ENCODE results near the gene PRKCA.

PRKCA gene

GRCh38 chr17:66747578-66748275, 445.3 kb downstream of the PRKCA start:
- TF ChIP-seq RAD21 (IDR thresholded peaks at IDR 0.05; ENCODE audit: low read depth): no peak
- TF ChIP-seq TAF1 (IDR thresholded peaks at IDR 0.05; ENCODE audit: low read depth): no peak
- no peak for TF ChIP-seq NFIC (IDR thresholded peaks at IDR 0.05)
- TF ChIP-seq USF1 (IDR thresholded peaks at IDR 0.05): no peak
- no peak for TF ChIP-seq CEBPB (IDR thresholded peaks at IDR 0.05)
- no peak for TF ChIP-seq YY1 (IDR thresholded peaks at IDR 0.05; ENCODE audit: low read depth)

- TF ChIP-seq TCF12 (IDR thresholded peaks at IDR 0.05; ENCODE audit: low read depth) (no peak), YY1 (IDR thresholded peaks at IDR 0.05; ENCODE audit: low read depth) (no peak), RAD21 (IDR thresholded peaks at IDR 0.05; ENCODE audit: low read depth) (no peak), CREB1 (IDR thresholded peaks at IDR 0.05; ENCODE audit: low read depth) (no peak), TEAD4 (IDR thresholded peaks at IDR 0.05) (no peak), USF1 (IDR thresholded peaks at IDR 0.05) (no peak), MAX (IDR thresholded peaks at IDR 0.05) (no peak), ZBTB7A (IDR thresholded peaks at IDR 0.05; ENCODE audit: low read depth) (no peak)
These were observed 446.2 kb downstream of the PRKCA start for GRCh38 chr17:66748578-66748977.

- TF ChIP-seq YY1 (IDR thresholded peaks at IDR 0.05; ENCODE audit: low read depth) (no peak), CEBPB (IDR thresholded peaks at IDR 0.05) (no peak), EGR1 (IDR thresholded peaks at IDR 0.05) (no peak)
These were observed 446.9 kb downstream of the PRKCA start for GRCh38 chr17:66749217-66749832.

- TF ChIP-seq TAF1 (IDR thresholded peaks at IDR 0.05; ENCODE audit: low read depth) (no peak), CEBPB (IDR thresholded peaks at IDR 0.05) (no peak), CREB1 (IDR thresholded peaks at IDR 0.05; ENCODE audit: low read depth) (no peak)
These were observed 447.7 kb downstream of the PRKCA start for GRCh38 chr17:66750116-66750515.

GRCh38 chr17:66750781-66751543, 448.5 kb downstream of the PRKCA start:
- TF ChIP-seq FOXM1 (IDR thresholded peaks at IDR 0.05; ENCODE audit: borderline replicate concordance, low read depth) (no peak), ZBTB7A (IDR thresholded peaks at IDR 0.05; ENCODE audit: low read depth) (no peak), CREB1 (IDR thresholded peaks at IDR 0.05; ENCODE audit: low read depth) (no peak)

GRCh38 chr17:66751771-66752170, 449.4 kb downstream of the PRKCA start:
- TF ChIP-seq FOXM1 (IDR thresholded peaks at IDR 0.05; ENCODE audit: borderline replicate concordance, low read depth) (no peak), NFIC (IDR thresholded peaks at IDR 0.05) (no peak), YY1 (IDR thresholded peaks at IDR 0.05; ENCODE audit: low read depth) (no peak), TCF12 (IDR thresholded peaks at IDR 0.05; ENCODE audit: low read depth) (no peak), TAF1 (IDR thresholded peaks at IDR 0.05; ENCODE audit: low read depth) (no peak), RAD21 (IDR thresholded peaks at IDR 0.05; ENCODE audit: low read depth) (no peak), USF1 (IDR thresholded peaks at IDR 0.05) (no peak), EP300 (IDR thresholded peaks at IDR 0.05; ENCODE audit: borderline replicate concordance) (no peak), ZBTB7A (IDR thresholded peaks at IDR 0.05; ENCODE audit: low read depth) (no peak), TEAD4 (IDR thresholded peaks at IDR 0.05) (no peak), MAX (IDR thresholded peaks at IDR 0.05) (no peak), REST (IDR thresholded peaks at IDR 0.05; ENCODE audit: low read depth) (no peak), EGR1 (IDR thresholded peaks at IDR 0.05) (no peak), CREB1 (IDR thresholded peaks at IDR 0.05; ENCODE audit: low read depth) (no peak), CEBPB (IDR thresholded peaks at IDR 0.05) (no peak)

- TF ChIP-seq CEBPB (IDR thresholded peaks at IDR 0.05) (no peak), EGR1 (IDR thresholded peaks at IDR 0.05) (no peak), USF1 (IDR thresholded peaks at IDR 0.05) (no peak), TAF1 (IDR thresholded peaks at IDR 0.05; ENCODE audit: low read depth) (no peak), YY1 (IDR thresholded peaks at IDR 0.05; ENCODE audit: low read depth) (no peak)
These were observed 450.0 kb downstream of the PRKCA start for GRCh38 chr17:66752411-66752810.
